ENCODE data around the gene OFD1. TPM values are rescaled to one million over a fixed set of nuclear protein-coding genes. Genes with fewer than 3 reads are reported as not detected.
A peak's percentile ranks its signal among the peaks of the same experiment; 100 is the strongest.

OFD1 gene
- total RNA-seq, 3 donors from 2014 or later: 10.7 to 136 (median 48.8) TPM

GRCh38 chrX:13688384-13688957 is 46.1 kb upstream of the OFD1 start:
- TF ChIP-seq POLR2A (IDR thresholded peaks at IDR 0.05): no peak
- TF ChIP-seq CTCF (IDR thresholded peaks at IDR 0.05): no peak
- TF ChIP-seq POLR2AphosphoS5 (IDR thresholded peaks at IDR 0.05): no peak
- peak overlapping the region; percentile 91 to 96 for H3K27ac ChIP-seq
- DNase-seq (ENCODE audit: low spot score in 2 of 2): no peak
- H3K36me3 ChIP-seq: no peaks in the 10 kb centered on the region
- intact Hi-C loops (cut with DNase I; ENCODE audit: low total_unique reads): no loop called here
- peak overlapping the region; percentile 70 to 78 (median 72) for H3K4me3 ChIP-seq
- H3K27me3 ChIP-seq: peaks cover 0 to 42% of the 10 kb centered on the region in 2 donors
- H3K9me3 ChIP-seq: no peaks in the 10 kb centered on the region
- no peaks in the 10 kb centered on the region for H3K4me1 ChIP-seq

GRCh38 chrX:13688958-13689740 is 45.4 kb upstream of the OFD1 start, which contains the start of gene RAB9A:
Gene RAB9A (plus strand): TSS chrX:13689128. CDS start chrX:13708747, 19,619 bp downstream.
- no peaks in the 10 kb centered on the region for H3K9me3 ChIP-seq
- H3K4me3 ChIP-seq: peak within 1 kb of the TSS; percentile 70 to 78 (median 72)
- no peaks in the 10 kb centered on the region for H3K36me3 ChIP-seq
- intact Hi-C loops (cut with DNase I; ENCODE audit: low total_unique reads): no loop called here
- peaks cover 0 to 36% of the 10 kb centered on the region in 2 donors for H3K27me3 ChIP-seq
- peak within 1 kb of the TSS; percentile 91 to 96 for H3K27ac ChIP-seq
- TF ChIP-seq POLR2AphosphoS5 (IDR thresholded peaks at IDR 0.05): peak; percentile 82 to 93 (median 86)
- peak; percentile 92 for TF ChIP-seq POLR2A (IDR thresholded peaks at IDR 0.05)
- no peak for TF ChIP-seq CTCF (IDR thresholded peaks at IDR 0.05)
- DNase-seq (ENCODE audit: low spot score in 2 of 2): peak; percentile 84 to 85
- H3K4me1 ChIP-seq: no peaks in the 10 kb centered on the region

GRCh38 chrX:13689741-13690211 is 44.8 kb upstream of the OFD1 start:
- no peaks in the 10 kb centered on the region for H3K9me3 ChIP-seq
- H3K4me1 ChIP-seq: no peaks in the 10 kb centered on the region
- no peaks in the 10 kb centered on the region for H3K36me3 ChIP-seq
- H3K4me3 ChIP-seq: peak overlapping the region; percentile 70 to 78 (median 72)
- peaks cover 0 to 38% of the 10 kb centered on the region in 2 donors for H3K27me3 ChIP-seq
- intact Hi-C loops (cut with DNase I; ENCODE audit: low total_unique reads): no loop called here
- TF ChIP-seq POLR2A (IDR thresholded peaks at IDR 0.05) (no peak), CTCF (IDR thresholded peaks at IDR 0.05) (no peak)
- no peak for DNase-seq (ENCODE audit: low spot score in 2 of 2)
- peak overlapping the region; percentile 91 to 96 for H3K27ac ChIP-seq

- Histone ChIP-seq H3K27me3 (peaks cover 0 to 48% of the 10 kb centered on the region in 2 donors), H3K4me1 (no peaks in the 10 kb centered on the region), H3K4me3 (peak overlapping the region; percentile 70 to 78 (median 72)), H3K36me3 (no peaks in the 10 kb centered on the region), H3K9me3 (no peaks in the 10 kb centered on the region), H3K27ac (peak overlapping the region; percentile 91 to 96)
- TF ChIP-seq POLR2AphosphoS5 (IDR thresholded peaks at IDR 0.05): no peak
- TF ChIP-seq POLR2A (IDR thresholded peaks at IDR 0.05): no peak
- no peak for TF ChIP-seq CTCF (IDR thresholded peaks at IDR 0.05)
- DNase-seq (ENCODE audit: low spot score in 2 of 2): no peak
- intact Hi-C loops (cut with DNase I; ENCODE audit: low total_unique reads): no loop called here
Measured at GRCh38 chrX:13690836-13691235, 43.7 kb upstream of the OFD1 start.

GRCh38 chrX:13691841-13692371 is 42.6 kb upstream of the OFD1 start:
- no peak for DNase-seq (ENCODE audit: low spot score in 2 of 2)
- peak overlapping the region in 1 of 2 donors; percentile 54 for H3K27ac ChIP-seq
- TF ChIP-seq POLR2A (IDR thresholded peaks at IDR 0.05) (no peak), POLR2AphosphoS5 (IDR thresholded peaks at IDR 0.05) (no peak), CTCF (IDR thresholded peaks at IDR 0.05) (no peak)
- no peak overlapping the region for H3K4me3 ChIP-seq
- peaks cover 0 to 45% of the 10 kb centered on the region in 2 donors for H3K27me3 ChIP-seq
- H3K4me1 ChIP-seq: no peaks in the 10 kb centered on the region
- no peaks in the 10 kb centered on the region for H3K36me3 ChIP-seq
- intact Hi-C loops (cut with DNase I; ENCODE audit: low total_unique reads): no loop called here
- H3K9me3 ChIP-seq: no peaks in the 10 kb centered on the region

All from breast epithelium (tissue), 4 donors.